HCT116 (cell line): ENCODE measurements around the gene EOLA2. TPM values are rescaled to one million over a fixed set of nuclear protein-coding genes. Genes with fewer than 3 reads are reported as not detected.
"Not testable (repeated sequence)": the region's sequence is repeated elsewhere in the genome, so short reads cannot be mapped to it uniquely, and the experiment has no call there.

Experiments
- ATAC-seq: fragments of 200-7000 bp; cut with Tn5 transposase; 2 replicates; pipeline ENCODE4 v1.9.1; 2020; ENCODE audit warnings: mild to moderate bottlenecking, moderate library complexity
- BruUV-seq: library from RNA; stranded (reverse); fragments of 400-500 nt; replicated peaks from 2 replicates; lab custom pipeline; 2021; lab: Mats Ljungman, UMichigan
- CTCF ChIA-PET: fragments of 300-600 bp; sonication (Branson Sonifier 250); formaldehyde crosslinking; loops from one replicate; lab custom pipeline; 2021; ENCODE audit warnings: antibody characterized with exemption; lab: Charles Lee
- POLR2A ChIA-PET: fragments of 300-600, 350-600 bp; sonication (Branson Sonifier 250); formaldehyde crosslinking; loops from one replicate; lab custom pipeline; 2021; ENCODE audit warnings: antibody characterized with exemption; lab: Charles Lee
- RAD21 ChIA-PET, 2 experiments: fragments of 300-600 bp; sonication (Branson Sonifier 250); formaldehyde crosslinking; loops; one replicate each; lab custom pipeline; 2023; ENCODE audit warnings: low total read pairs in 2 of 2; ENCODE audit not compliant: uncharacterized antibody in 2 of 2, unreplicated experiment in 2 of 2, low non-redundant PET in 1 of 2; lab: Charles Lee
- DNase-seq: peaks from one replicate; pipeline ENCODE4 v3.0.0-alpha.2; 2010; ENCODE audit warnings: low read depth, low spot score
- H2AFZ ChIP-seq: fragments of 200-600 bp; shearing (Covaris generic), sonication (generic); 2 replicates; pipeline ENCODE4 v1.6.1; 2017; ENCODE audit warnings: low read depth, mixed run types, mixed read lengths, antibody characterized with exemption, low read length; ENCODE audit not compliant: poor library complexity, severe bottlenecking
- H3K27ac ChIP-seq: 2 replicates; pipeline ENCODE4 v1.5.1; 2012; ENCODE audit warnings: low read depth, low read length
- H3K27me3 ChIP-seq: fragments of 200-600 bp; sonication (generic); 2 replicates; pipeline ENCODE4 v1.6.1; 2016; ENCODE audit warnings: mixed run types, low read length, mixed read lengths; ENCODE audit not compliant: insufficient read depth
- H3K36me3 ChIP-seq, 2 experiments: fragments of 200-500 bp in 1 of 2; fragments of 200-600 bp in 1 of 2; sonication (Bioruptor generic) in 1 of 2; sonication (generic) in 1 of 2; 2 replicates each; pipeline versions ENCODE4 v1.5.1 to v1.6.1; 2014 to 2016; ENCODE audit warnings: low read length in 2 of 2, inconsistent platforms in 1 of 2, mixed read lengths in 1 of 2, mixed run types in 1 of 2; ENCODE audit not compliant: insufficient read depth in 2 of 2, control insufficient read depth in 1 of 2
- H3K4me1 ChIP-seq, 2 experiments: fragments of 200-600 bp in 1 of 2; sonication (generic) in 1 of 2; 2 replicates each; pipeline versions ENCODE4 v1.5.1 to v1.6.1; 2012 to 2017; ENCODE audit warnings: low read length in 2 of 2, inconsistent platforms in 1 of 2, mild to moderate bottlenecking in 1 of 2, mixed read lengths in 1 of 2, mixed run types in 1 of 2, moderate library complexity in 1 of 2; ENCODE audit not compliant: insufficient read depth in 2 of 2, control insufficient read depth in 1 of 2
- H3K4me2 ChIP-seq: fragments of 200-600 bp; sonication (generic); 2 replicates; pipeline ENCODE4 v1.6.1; 2017; ENCODE audit warnings: mixed run types, low read length, mixed read lengths
- H3K4me3 ChIP-seq, 2 experiments: fragments of 200-600 bp in 1 of 2; sonication (generic) in 1 of 2; replicated peaks in 1 of 2; 2 replicates each; pipeline ENCODE4 v1.5.1; 2011 to 2016; ENCODE audit warnings: low read length in 2 of 2, control low read depth in 1 of 2, low read depth in 1 of 2, mild to moderate bottlenecking in 1 of 2, mixed read lengths in 1 of 2, mixed run types in 1 of 2
- H3K79me2 ChIP-seq: fragments of 200-600 bp; sonication (generic); 2 replicates; pipeline ENCODE4 v1.6.1; 2017; ENCODE audit warnings: mild to moderate bottlenecking, mixed run types, low read length, moderate library complexity, mixed read lengths; ENCODE audit not compliant: insufficient read depth
- H3K9ac ChIP-seq: fragments of 200-600 bp; sonication (generic); 2 replicates; pipeline ENCODE4 v1.6.1; 2016; ENCODE audit warnings: low read length, mixed read lengths
- H3K9me2 ChIP-seq: fragments of 200-600 bp; sonication (generic), shearing (Covaris generic); 2 replicates; pipeline ENCODE4 v1.6.1; 2017; ENCODE audit warnings: mixed run types, mild to moderate bottlenecking, moderate library complexity; ENCODE audit not compliant: insufficient read depth
- H3K9me3 ChIP-seq, 2 experiments: fragments of 200-500 bp in 1 of 2; fragments of 200-600 bp in 1 of 2; sonication (Bioruptor generic) in 1 of 2; sonication (generic) in 1 of 2; 2 replicates each; pipeline ENCODE4 v1.6.1; 2014 to 2017; ENCODE audit warnings: low read length in 2 of 2, mixed read lengths in 2 of 2, inconsistent platforms in 1 of 2, low read depth in 1 of 2, mild to moderate bottlenecking in 1 of 2, mixed run types in 1 of 2, moderate library complexity in 1 of 2; ENCODE audit not compliant: control insufficient read depth in 1 of 2, insufficient read depth in 1 of 2
- H4K20me1 ChIP-seq: fragments of 200-600 bp; sonication (generic), shearing (Covaris generic); 2 replicates; pipeline ENCODE4 v1.6.1; 2017; ENCODE audit warnings: mixed run types, mild to moderate bottlenecking, moderate library complexity; ENCODE audit not compliant: insufficient read depth
- EZH2phosphoT487 ChIP-seq: fragments of 200-600 bp; IDR thresholded peaks from 2 replicates; pipeline ENCODE4 v1.6.1; 2018; ENCODE audit warnings: antibody characterized with exemption, borderline replicate concordance
- FOSL1 ChIP-seq: IDR thresholded peaks from 2 replicates; pipeline ENCODE4 v1.6.1; 2012; ENCODE audit warnings: low read depth
- POLR2A ChIP-seq: IDR thresholded peaks from 2 replicates; pipeline ENCODE4 v1.7.0; 2011; ENCODE audit warnings: borderline replicate concordance; ENCODE audit not compliant: insufficient read depth, insufficient read length; ENCODE audit errors: extremely low read depth
- RAD21 ChIP-seq: IDR thresholded peaks from 2 replicates; pipeline ENCODE4 v1.6.1; 2012; ENCODE audit warnings: low read depth, mild to moderate bottlenecking
- TCF7L2 ChIP-seq: IDR thresholded peaks from 2 replicates; pipeline ENCODE4 v1.7.0; 2011; ENCODE audit warnings: borderline replicate concordance, inconsistent platforms; ENCODE audit not compliant: insufficient read depth, insufficient read length; ENCODE audit errors: extremely low read depth
- ZBTB33 ChIP-seq: IDR thresholded peaks from 2 replicates; pipeline ENCODE4 v1.6.1; 2011; ENCODE audit warnings: mild to moderate bottlenecking, low read length, moderate library complexity; ENCODE audit not compliant: insufficient replicate concordance; ENCODE audit errors: extremely low read depth
- ZFX ChIP-seq: fragments of 450-650 bp; IDR thresholded peaks from 2 replicates; pipeline ENCODE4 v1.6.1; 2017
- ZNF274 ChIP-seq: fragments of 200-500 bp; sonication (Bioruptor generic); IDR thresholded peaks from 2 replicates; pipeline ENCODE4 v1.6.1; 2014; ENCODE audit warnings: mild to moderate bottlenecking, low read depth, low read length, inconsistent platforms
- intact Hi-C: fragments of 100-400 bp; cut with micrococcal nuclease; formaldehyde crosslinking; loops from 2 replicates; pipeline ENCODE4 v1.10.0; 2022
- total RNA-seq: library from RNA; stranded (reverse); gene quantifications from one replicate; pipeline ENCODE4 v1.2.1, GENCODE V29; 2021; ENCODE audit not compliant: unreplicated experiment

Gene EOLA2
- total RNA-seq, 1 experiment from 2014 or later: 26.4 TPM

DNA sequence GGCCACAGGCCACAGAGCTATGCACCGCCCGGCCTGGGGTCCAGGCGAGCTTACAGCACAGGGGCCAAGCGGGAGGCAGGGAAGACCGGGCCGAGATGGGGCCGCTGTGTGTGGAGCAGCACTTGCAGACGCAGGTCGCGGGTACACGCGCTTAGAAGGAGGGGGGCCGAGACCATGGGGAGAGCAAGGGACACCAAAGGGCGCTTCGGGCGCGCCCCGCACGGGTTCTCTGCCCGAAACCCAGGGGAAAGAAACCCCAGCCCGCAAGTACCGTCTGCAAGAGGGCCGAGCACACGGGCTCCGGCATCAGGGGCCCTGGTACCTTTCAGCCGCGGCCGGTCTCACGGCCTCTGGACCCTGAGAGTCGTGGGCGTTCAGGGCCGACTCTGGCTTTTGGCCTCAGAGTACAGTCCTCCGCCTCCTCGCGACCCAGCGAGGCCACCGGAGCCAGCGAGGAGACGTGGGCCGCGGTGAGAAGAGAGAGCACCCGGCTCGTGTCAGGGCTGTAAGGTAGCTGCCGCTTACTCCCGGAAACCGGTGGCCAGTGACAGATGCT lies 342 bp downstream of the EOLA2 start:
- Histone ChIP-seq H3K79me2 (peaks cover 10% of the 10 kb centered on the region; the same call in 1 of the 2 replicates), H3K27ac (peak overlapping the region; percentile 83), H2AFZ (no peak overlapping the region), H3K4me3 (peak overlapping the region; percentile 78 to 84)
- ATAC-seq: no peak; the same call in 1 of the 2 replicates
- RAD21 ChIA-PET: no interaction called here
- POLR2A ChIA-PET: interaction anchor here (0.9 to 1.4 kb wide), 3 partner anchors 31 to 398 kb away, joined by 3 to 4 read pairs (median 3); no protein-coding TSS in a partner anchor
- no peak for TF ChIP-seq ZBTB33
- TF ChIP-seq FOSL1: no peak
- TF ChIP-seq TCF7L2: no peak
- no peak for TF ChIP-seq EZH2phosphoT487
- no peak for TF ChIP-seq ZNF274
- peak; percentile 49; the same call in 1 of the 2 replicates for TF ChIP-seq ZFX
- no peak for TF ChIP-seq RAD21
- TF ChIP-seq POLR2A: no peak
- TF ChIP-seq, all 23 proteins: peak for 1
- Histone ChIP-seq H4K20me1 (no peaks in the 10 kb centered on the region), H3K9ac (peak overlapping the region; percentile 78), H3K27me3 (no peaks in the 10 kb centered on the region), H3K4me1 (peaks cover 0 to 9% of the 10 kb centered on the region in 2 experiments; a peak in 1 of 4 replicates), H3K36me3 (no peaks in the 10 kb centered on the region), H3K9me2 (no peaks in the 10 kb centered on the region), H3K9me3 (no peaks in the 10 kb centered on the region), H3K4me2 (peak overlapping the region; percentile 78)
- CTCF ChIA-PET: interaction anchor here (1.2 to 1.4 kb wide), 2 partner anchors 19 to 746 kb away, joined by 3 to 4 read pairs; no protein-coding TSS in a partner anchor
- intact Hi-C loops: loop anchor here (5.0 kb wide), 1 partner anchor 959 kb away; the partner anchor contains the start of gene CD99L2
- TSS peak; percentile 66 for BruUV-seq
- DNase-seq: no peak

DNA sequence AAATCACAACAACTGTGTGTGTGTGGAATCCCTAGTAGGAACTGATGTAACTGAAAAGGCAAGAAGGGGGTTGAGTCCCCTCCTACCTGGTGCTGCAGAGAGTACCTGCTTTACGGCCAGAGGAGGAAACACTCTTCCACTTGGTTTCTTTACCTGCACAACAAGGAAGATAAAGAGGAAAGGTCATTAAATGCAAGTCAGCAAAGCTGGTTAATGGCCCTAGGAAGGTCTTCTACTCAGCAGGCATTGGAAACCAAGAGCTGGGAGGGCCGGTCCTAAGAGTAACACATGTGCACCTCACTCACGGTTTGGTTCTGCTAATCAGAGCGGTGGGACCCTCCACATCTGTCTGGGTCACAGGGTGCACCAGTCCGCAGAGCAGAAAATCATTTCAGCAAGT lies 963 bp downstream of the EOLA2 start:
- H2AFZ ChIP-seq, H3K4me1 ChIP-seq, H3K27me3 ChIP-seq, H3K36me3 ChIP-seq, DNase-seq, POLR2A ChIA-PET, H4K20me1 ChIP-seq, H3K9me2 ChIP-seq, H3K9me3 ChIP-seq, RAD21 ChIA-PET, BruUV-seq, ATAC-seq, CTCF ChIA-PET: not testable (repeated sequence)
- intact Hi-C loops: loop anchor here (5.0 kb wide), 1 partner anchor 960 kb away; the partner anchor contains the start of gene CD99L2
- Histone ChIP-seq H3K79me2 (peaks cover 10% of the 10 kb centered on the region; the same call in 1 of the 2 replicates), H3K9ac (peak overlapping the region; percentile 78), H3K4me2 (peak overlapping the region; percentile 78), H3K27ac (peak overlapping the region; percentile 83), H3K4me3 (peak overlapping the region; percentile 78 to 84)

GRCh38 chrX:149933547-149933946 lies 4.7 kb downstream of the EOLA2 start:
- ATAC-seq, H3K27ac ChIP-seq, H3K4me3 ChIP-seq, H3K9me3 ChIP-seq, H3K9ac ChIP-seq, POLR2A ChIA-PET, CTCF ChIA-PET, RAD21 ChIA-PET, intact Hi-C loops, DNase-seq, H3K9me2 ChIP-seq, H2AFZ ChIP-seq, H3K27me3 ChIP-seq, H3K4me1 ChIP-seq, H4K20me1 ChIP-seq, H3K36me3 ChIP-seq, H3K4me2 ChIP-seq, BruUV-seq: not testable (repeated sequence)
- H3K79me2 ChIP-seq: peaks cover 10% of the 10 kb centered on the region; the same call in 1 of the 2 replicates
